Heart right ventricle (tissue), 16 donors: ENCODE results near the gene MEGF11. TPM values are rescaled to one million over a fixed set of nuclear protein-coding genes. Genes with fewer than 3 reads are reported as not detected.

Experiments
- ATAC-seq, 8 donors: fragments of 200-7000 bp; cut with Tn5 transposase; one replicate each; pipeline ENCODE4 v1.9.1; 2020; ENCODE audit warnings: mild to moderate bottlenecking in 8 of 8, moderate library complexity in 8 of 8, moderate number of reproducible peaks in 1 of 8
- DNase-seq, 2 donors: peaks; one replicate each; pipeline ENCODE4 v3.0.0-alpha.2; 2020
- H3K27ac ChIP-seq, 10 donors: fragments of 200-600 bp; sonication (generic) in 2 of 10; one replicate each; pipeline versions ENCODE4 v1.5.0 to v1.8.0; 2020 to 2022; ENCODE audit warnings: mild to moderate bottlenecking in 3 of 10
- H3K27me3 ChIP-seq, 7 donors: fragments of 200-600 bp; one replicate each; pipeline ENCODE4 v1.8.0; 2021 to 2022; ENCODE audit warnings: mild to moderate bottlenecking in 2 of 7
- H3K36me3 ChIP-seq, 9 donors: fragments of 200-600 bp; sonication (generic) in 1 of 9; one replicate each; pipeline versions ENCODE4 v1.5.0 to v1.8.0; 2020 to 2022; ENCODE audit warnings: mild to moderate bottlenecking in 2 of 9
- H3K4me1 ChIP-seq, 9 donors: fragments of 200-600 bp; sonication (generic) in 1 of 9; one replicate each; pipeline versions ENCODE4 v1.5.0 to v1.8.0; 2020 to 2022; ENCODE audit warnings: mild to moderate bottlenecking in 4 of 9
- H3K4me3 ChIP-seq, 10 donors: fragments of 200-600 bp; sonication (generic) in 2 of 10; one replicate each; pipeline versions ENCODE4 v1.5.0 to v1.8.0; 2020 to 2022; ENCODE audit warnings: mild to moderate bottlenecking in 7 of 10, moderate library complexity in 2 of 10
- H3K9me3 ChIP-seq, 11 donors: fragments of 200-600 bp in 10 of 11; sonication (generic) in 2 of 11; one replicate each; pipeline versions ENCODE4 v1.5.0 to v1.8.0; 2013 to 2022; ENCODE audit warnings: mild to moderate bottlenecking in 2 of 11, control low read depth in 1 of 11, moderate library complexity in 1 of 11
- CTCF ChIP-seq, 9 donors: fragments of 200-600 bp; sonication (generic) in 2 of 9; IDR thresholded peaks; one replicate each; pipeline versions ENCODE4 v1.5.0 to v1.8.0; 2021 to 2022; ENCODE audit warnings: antibody characterized with exemption in 9 of 9, mild to moderate bottlenecking in 5 of 9, moderate library complexity in 1 of 9
- WGBS, 2 donors: extraction: QIAGEN DNeasy Blood & Tissue Kit; methylation state at CpG; one replicate each; pipeline ENCODE4 v1.1.7; 2013; ENCODE audit warnings: inconsistent platforms in 1 of 2; 5-methylcytosine and 5-hydroxymethylcytosine counted together
- intact Hi-C, 10 donors: fragments of 100-400 bp; cut with DNase I; formaldehyde crosslinking; loops; one replicate each; pipeline versions ENCODE4 v1.11.1 to v1.14.2; 2022
- polyA plus RNA-seq, 2 donors: library from polyadenylated mRNA; stranded (reverse); fragments of 200-250 nt; gene quantifications; one replicate each; pipeline ENCODE4 v1.2.3, GENCODE V29; 2013
- total RNA-seq, 10 donors: library from RNA; stranded (reverse); fragmentation: NEBNext Ultra II Directional in 3 of 10; extraction: Animal tissue kit (Norgen Biotek cat#: 25700) in 3 of 10; gene quantifications; one replicate each; pipeline versions ENCODE4 v1.2.1 to v1.2.4, GENCODE V29; 2021 to 2023
- donor health status: Arrhythmogenic right ventricular cardiomyopathy.
- donor health status: ischemic (EF 13 %, LVEDD 7.1; RV severe dilation, severe dysfunction).
- donor health status: healthy with polysubstance abuse.
- donor health status: DM: no; HTN: yes; CAD: no.
- donor health status: DM: no; HTN: no; CAD: no.
- donor health status: ischemic (EF 25% LVEDD 6.9; RV normal size, moderate dysfunction).
- donor health status: ischemic (EF 25% LVEDD 5.7; RV mildly dilated, moderate dysfunction).
- donor health status: healthy.
- donor health status: DM: yes; HTN: yes; CAD: no.
- donor health status: Ischemic cardiomyopathy.
- donor health status: ischemic (EF 35%, LVEDD 5.7; RV mildly dilated, moderate dysfunction).
- donor health status: nonischemic (EF 11% LVEDD 7.7; RV severe dilation, severe dysfunction).
- donor health status: DM: yes; HTN: yes; CAD: no.
- donor health status: PGD.
- donor health status: ischemic (EF 29% LVEDD 5.4; RV normal size, mild dysfunction).
- donor health status: nonischemic (EF 23%, LVEDD 6.1; RV moderate dilation, normal function).

Gene MEGF11
- total and polyA plus RNA-seq, 12 donors, result 0.03 TPM; not detected in 11

GRCh38 chr15:66109826-66110225 is 143.7 kb downstream of the MEGF11 start:
- Histone ChIP-seq H3K4me1 (no peaks in the 10 kb centered on the region), H3K4me3 (no peak overlapping the region), H3K27me3 (peaks cover 0 to 49% (median 26%) of the 10 kb centered on the region in 7 donors), H3K27ac (no peak overlapping the region), H3K36me3 (no peaks in the 10 kb centered on the region), H3K9me3 (no peaks in the 10 kb centered on the region)
- DNase-seq (no peak), ATAC-seq (no peak)
- intact Hi-C loops, result no loop called here
- TF ChIP-seq CTCF (IDR thresholded peaks at IDR 0.05), result no peak
- WGBS, 2 donors, result 72 to 76% methylated on average over 5 of the region's 5 CpGs

GRCh38 chr15:66108483-66109265 is 144.9 kb downstream of the MEGF11 start:
- TF ChIP-seq CTCF (IDR thresholded peaks at IDR 0.05), result no peak
- ATAC-seq (no peak), DNase-seq (no peak)
- Histone ChIP-seq H3K27ac (no peak overlapping the region), H3K27me3 (peaks cover 0 to 55% (median 25%) of the 10 kb centered on the region in 7 donors), H3K4me3 (no peak overlapping the region), H3K4me1 (peaks cover 0 to 4% (median 0%) of the 10 kb centered on the region in 9 donors), H3K9me3 (no peaks in the 10 kb centered on the region), H3K36me3 (no peaks in the 10 kb centered on the region)
- WGBS, 2 donors, result 62 to 70% methylated on average over 16 of the region's 16 CpGs
- intact Hi-C loops, result no loop called here

DNA sequence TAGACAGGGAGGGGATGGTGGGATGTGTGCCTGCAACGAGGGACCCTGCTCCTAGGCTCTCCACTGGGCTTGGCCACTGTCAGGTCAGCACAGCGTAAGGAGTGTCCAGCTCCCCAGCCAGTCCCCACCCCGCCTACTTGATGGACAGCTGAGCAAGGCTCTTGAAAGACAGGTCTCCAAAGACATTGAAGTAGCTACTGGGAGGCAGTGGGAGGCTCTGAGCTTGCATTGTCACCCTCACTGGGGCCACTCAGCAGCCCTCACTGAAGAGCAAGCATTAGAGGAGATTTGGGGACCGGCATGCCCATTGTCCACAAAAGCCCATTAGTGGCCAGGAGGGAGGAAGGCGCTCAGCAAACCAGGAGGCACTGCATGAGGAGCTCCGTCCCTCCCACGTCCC is 146.5 kb downstream of the MEGF11 start:
- intact Hi-C loops, result no loop called here
- Histone ChIP-seq H3K36me3 (no peaks in the 10 kb centered on the region), H3K4me3 (no peak overlapping the region), H3K27me3 (peaks cover 0 to 62% (median 25%) of the 10 kb centered on the region in 7 donors), H3K9me3 (no peaks in the 10 kb centered on the region), H3K4me1 (peaks cover 0 to 9% (median 0%) of the 10 kb centered on the region in 9 donors), H3K27ac (no peak overlapping the region)
- ATAC-seq (no peak), DNase-seq (no peak)
- no peak for TF ChIP-seq CTCF (IDR thresholded peaks at IDR 0.05)
- 77% methylated on average over 7 of the region's 7 CpGs for WGBS, 2 donors

- no peaks in the 10 kb centered on the region for H3K36me3 ChIP-seq
- peaks cover 0 to 9% (median 0%) of the 10 kb centered on the region in 9 donors for H3K4me1 ChIP-seq
- no peak for ATAC-seq
- no peak overlapping the region for H3K27ac ChIP-seq
- intact Hi-C loops, result no loop called here
- DNase-seq, result no peak
- no peaks in the 10 kb centered on the region for H3K9me3 ChIP-seq
- WGBS, 2 donors, result 91 to 92% methylated on average over 9 of the region's 9 CpGs
- TF ChIP-seq CTCF (IDR thresholded peaks at IDR 0.05), result no peak
- H3K4me3 ChIP-seq, result no peak overlapping the region
- peaks cover 0 to 61% (median 25%) of the 10 kb centered on the region in 7 donors for H3K27me3 ChIP-seq
Observed at GRCh38 chr15:66105286-66106265, 148.0 kb downstream of the MEGF11 start.
